ENCODE measurements around the gene DISP3.

DISP3 gene

GRCh38 chr1:11504599-11504998 is 25.6 kb downstream of the DISP3 start:
- H3K4me1 ChIP-seq (ENCODE audit: insufficient read depth, insufficient read length) = peaks cover 3% of the 10 kb centered on the region
- peaks cover 53% of the 10 kb centered on the region for H3K9me3 ChIP-seq (ENCODE audit: insufficient read depth, low read length)
- no peak for TF ChIP-seq YY1 (IDR thresholded peaks at IDR 0.05; ENCODE audit: insufficient read depth, insufficient read length)
- no peak for TF ChIP-seq SUZ12 (IDR thresholded peaks at IDR 0.05; ENCODE audit: extremely low read depth, insufficient read depth, insufficient read length)
- H3K36me3 ChIP-seq (ENCODE audit: insufficient read depth, insufficient read length, low read length) = peaks cover 5% of the 10 kb centered on the region
- no peaks in the 10 kb centered on the region for H3K27me3 ChIP-seq (ENCODE audit: insufficient read depth, insufficient read length)
- no peak for DNase-seq (ENCODE audit: low read depth, low spot score)
- H3K9ac ChIP-seq (ENCODE audit: insufficient read length, low read depth) = no peak overlapping the region
- H3K4me3 ChIP-seq (ENCODE audit: insufficient read length, low read depth) = no peak overlapping the region

GRCh38 chr1:11505591-11506538 is 26.9 kb downstream of the DISP3 start:
- peaks cover 53% of the 10 kb centered on the region for H3K9me3 ChIP-seq (ENCODE audit: insufficient read depth, low read length)
- TF ChIP-seq YY1 (IDR thresholded peaks at IDR 0.05; ENCODE audit: insufficient read depth, insufficient read length) = no peak
- no peak for TF ChIP-seq ZNF274 (IDR thresholded peaks at IDR 0.05; ENCODE audit: low read depth, low read length)
- no peak for TF ChIP-seq SUZ12 (IDR thresholded peaks at IDR 0.05; ENCODE audit: extremely low read depth, insufficient read depth, insufficient read length)

GRCh38 chr1:11507309-11507708 is 28.4 kb downstream of the DISP3 start:
- peaks cover 49% of the 10 kb centered on the region for H3K9me3 ChIP-seq (ENCODE audit: insufficient read depth, low read length)
- DNase-seq (ENCODE audit: low read depth, low spot score) = no peak
- H3K27me3 ChIP-seq (ENCODE audit: insufficient read depth, insufficient read length) = no peaks in the 10 kb centered on the region
- H3K4me1 ChIP-seq (ENCODE audit: insufficient read depth, insufficient read length) = no peaks in the 10 kb centered on the region
- no peak for TF ChIP-seq SUZ12 (IDR thresholded peaks at IDR 0.05; ENCODE audit: extremely low read depth, insufficient read depth, insufficient read length)
- no peak for TF ChIP-seq ZNF274 (IDR thresholded peaks at IDR 0.05; ENCODE audit: low read depth, low read length)
- no peak for TF ChIP-seq YY1 (IDR thresholded peaks at IDR 0.05; ENCODE audit: insufficient read depth, insufficient read length)
- no peak overlapping the region for H3K9ac ChIP-seq (ENCODE audit: insufficient read length, low read depth)
- H3K36me3 ChIP-seq (ENCODE audit: insufficient read depth, insufficient read length, low read length) = peaks cover 5% of the 10 kb centered on the region
- no peak overlapping the region for H3K4me3 ChIP-seq (ENCODE audit: insufficient read length, low read depth)

More at GRCh38 chr1:11505591-11506538, 26.9 kb downstream of the DISP3 start:
- H3K4me3 ChIP-seq (ENCODE audit: insufficient read length, low read depth) = no peak overlapping the region
- H3K9ac ChIP-seq (ENCODE audit: insufficient read length, low read depth) = no peak overlapping the region
- no peak for DNase-seq (ENCODE audit: low read depth, low spot score)
- peaks cover 5% of the 10 kb centered on the region for H3K36me3 ChIP-seq (ENCODE audit: insufficient read depth, insufficient read length, low read length)
- no peaks in the 10 kb centered on the region for H3K4me1 ChIP-seq (ENCODE audit: insufficient read depth, insufficient read length)
- no peaks in the 10 kb centered on the region for H3K27me3 ChIP-seq (ENCODE audit: insufficient read depth, insufficient read length)

GRCh38 chr1:11513681-11514080 is 34.7 kb downstream of the DISP3 start:
- Histone ChIP-seq H3K36me3 (ENCODE audit: insufficient read depth, insufficient read length, low read length) (peaks cover 4% of the 10 kb centered on the region), H3K4me1 (ENCODE audit: insufficient read depth, insufficient read length) (no peaks in the 10 kb centered on the region), H3K27me3 (ENCODE audit: insufficient read depth, insufficient read length) (no peaks in the 10 kb centered on the region), H3K4me3 (ENCODE audit: insufficient read length, low read depth) (no peak overlapping the region), H3K9ac (ENCODE audit: insufficient read length, low read depth) (no peak overlapping the region), H3K9me3 (ENCODE audit: insufficient read depth, low read length) (no peaks in the 10 kb centered on the region; the same call in 1 of the 2 replicates)
- no peak for DNase-seq (ENCODE audit: low read depth, low spot score)
- TF ChIP-seq SUZ12 (IDR thresholded peaks at IDR 0.05; ENCODE audit: extremely low read depth, insufficient read depth, insufficient read length) (no peak), ZNF274 (IDR thresholded peaks at IDR 0.05; ENCODE audit: low read depth, low read length) (no peak), YY1 (IDR thresholded peaks at IDR 0.05; ENCODE audit: insufficient read depth, insufficient read length) (no peak)

GRCh38 chr1:11514366-11514765 is 35.4 kb downstream of the DISP3 start:
- Histone ChIP-seq H3K9ac (ENCODE audit: insufficient read length, low read depth) (no peak overlapping the region), H3K36me3 (ENCODE audit: insufficient read depth, insufficient read length, low read length) (peaks cover 4% of the 10 kb centered on the region), H3K4me1 (ENCODE audit: insufficient read depth, insufficient read length) (no peaks in the 10 kb centered on the region), H3K4me3 (ENCODE audit: insufficient read length, low read depth) (no peak overlapping the region), H3K27me3 (ENCODE audit: insufficient read depth, insufficient read length) (no peaks in the 10 kb centered on the region), H3K9me3 (ENCODE audit: insufficient read depth, low read length) (no peaks in the 10 kb centered on the region; the same call in 1 of the 2 replicates)
- TF ChIP-seq ZNF274 (IDR thresholded peaks at IDR 0.05; ENCODE audit: low read depth, low read length) = no peak
- no peak for TF ChIP-seq SUZ12 (IDR thresholded peaks at IDR 0.05; ENCODE audit: extremely low read depth, insufficient read depth, insufficient read length)
- TF ChIP-seq YY1 (IDR thresholded peaks at IDR 0.05; ENCODE audit: insufficient read depth, insufficient read length) = no peak
- DNase-seq (ENCODE audit: low read depth, low spot score) = no peak

GRCh38 chr1:11515368-11516300 is 36.7 kb downstream of the DISP3 start:
- peaks cover 4% of the 10 kb centered on the region for H3K36me3 ChIP-seq (ENCODE audit: insufficient read depth, insufficient read length, low read length)
- no peak for DNase-seq (ENCODE audit: low read depth, low spot score)
- H3K4me1 ChIP-seq (ENCODE audit: insufficient read depth, insufficient read length) = no peaks in the 10 kb centered on the region
- H3K4me3 ChIP-seq (ENCODE audit: insufficient read length, low read depth) = no peak overlapping the region
- no peak for TF ChIP-seq YY1 (IDR thresholded peaks at IDR 0.05; ENCODE audit: insufficient read depth, insufficient read length)
- no peak for TF ChIP-seq SUZ12 (IDR thresholded peaks at IDR 0.05; ENCODE audit: extremely low read depth, insufficient read depth, insufficient read length)
- TF ChIP-seq ZNF274 (IDR thresholded peaks at IDR 0.05; ENCODE audit: low read depth, low read length) = no peak
- H3K9me3 ChIP-seq (ENCODE audit: insufficient read depth, low read length) = no peaks in the 10 kb centered on the region; the same call in 1 of the 2 replicates
- H3K27me3 ChIP-seq (ENCODE audit: insufficient read depth, insufficient read length) = no peaks in the 10 kb centered on the region
- H3K9ac ChIP-seq (ENCODE audit: insufficient read length, low read depth) = no peak overlapping the region

All from NT2/D1 (cell line).